HG03575 (cell line): ENCODE data around the gene EHBP1.

ENCODE experiments used
- ATAC-seq: cut with Tn5 transposase; IDR thresholded peaks from one replicate; pipeline ENCODE4 v1.9.1; 2021; ENCODE audit not compliant: unreplicated experiment, insufficient number of reproducible peaks, low FRiP score; ENCODE audit errors: extremely low read depth

EHBP1 gene

DNA sequence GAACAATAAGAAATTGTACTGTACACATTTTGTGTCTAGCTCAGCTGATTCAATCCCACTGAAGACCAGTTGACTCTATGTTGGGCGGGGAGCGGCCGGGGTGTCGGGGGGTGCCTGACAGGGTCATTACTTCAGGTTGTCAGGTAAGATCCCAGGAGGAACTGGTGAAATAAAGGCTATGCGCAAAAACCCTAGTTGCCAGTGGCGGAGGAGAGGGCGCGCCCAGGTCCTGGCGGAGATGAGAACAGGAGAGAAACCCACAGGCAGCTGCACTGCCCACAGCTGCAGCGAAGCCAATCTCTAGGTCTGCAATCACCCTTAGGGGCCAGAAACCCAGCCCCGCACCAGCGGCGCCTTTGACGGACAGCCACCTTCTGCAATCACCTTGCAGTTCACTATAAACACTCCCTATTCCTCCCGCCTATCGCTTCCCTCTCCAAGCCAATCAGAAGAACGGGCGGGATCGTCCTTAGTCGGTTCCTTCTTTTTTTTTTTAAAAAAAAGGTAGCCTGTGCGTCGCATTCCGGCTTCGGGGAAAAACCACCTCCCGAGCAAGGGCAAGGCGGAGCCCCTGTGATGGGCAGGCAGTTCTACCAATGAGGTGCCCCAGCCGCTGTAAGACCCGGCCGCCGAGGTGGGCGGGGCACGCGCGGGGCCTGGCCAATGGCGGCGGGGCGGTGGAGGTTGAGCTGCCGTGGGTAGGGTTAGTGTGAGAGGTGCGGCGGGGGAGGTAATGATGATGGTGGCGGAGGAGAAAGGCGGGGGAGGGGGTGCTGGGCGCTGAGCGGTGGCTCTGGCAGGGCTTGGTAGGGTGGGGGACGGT lies at the start of gene EHBP1:
EHBP1 (plus strand) TSS at position 707 of the 823 bp plus-strand sequence. CDS start 1,479 bp downstream, outside the sequence.
- peak; percentile 97 for ATAC-seq

DNA sequence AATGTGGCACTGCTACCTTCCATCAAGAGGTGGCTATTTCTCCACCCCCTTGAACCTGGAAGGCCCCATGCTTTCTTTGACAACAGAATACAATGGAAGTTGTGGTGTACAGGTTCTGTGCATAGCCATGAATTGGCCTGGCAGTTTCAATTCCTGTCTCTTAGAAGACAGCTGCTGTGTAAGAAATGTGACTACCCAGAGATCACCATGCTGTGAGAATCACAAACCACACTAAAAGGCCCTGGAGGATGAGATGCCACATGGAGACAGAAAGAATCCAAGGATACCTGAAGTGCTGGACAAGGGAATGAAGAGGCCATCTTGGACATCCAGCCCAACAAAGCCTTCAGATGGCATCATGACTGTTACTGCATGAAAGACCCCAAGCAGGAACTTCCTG lies 47.7 kb upstream of the EHBP1 start:
- ATAC-seq = no peak

DNA sequence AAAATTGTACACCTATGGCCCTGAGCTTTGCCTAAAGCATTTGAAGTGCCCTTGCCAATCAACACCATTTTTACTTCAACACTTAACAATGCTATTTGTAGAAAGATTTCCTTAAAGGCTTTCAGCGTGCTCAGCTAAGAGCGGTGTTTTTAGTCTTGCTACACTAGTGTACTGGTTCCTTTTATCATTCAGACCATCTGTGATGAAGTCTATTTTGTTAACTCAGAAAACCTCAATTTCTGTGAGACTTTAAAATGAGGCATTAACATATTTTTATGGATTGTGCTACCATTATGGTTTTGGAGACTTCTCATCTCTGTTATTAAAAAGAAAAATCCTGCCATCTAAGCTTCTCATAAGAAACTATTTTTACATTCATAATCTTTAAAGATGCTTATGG lies 46.6 kb upstream of the EHBP1 start:
- ATAC-seq = no peak

DNA sequence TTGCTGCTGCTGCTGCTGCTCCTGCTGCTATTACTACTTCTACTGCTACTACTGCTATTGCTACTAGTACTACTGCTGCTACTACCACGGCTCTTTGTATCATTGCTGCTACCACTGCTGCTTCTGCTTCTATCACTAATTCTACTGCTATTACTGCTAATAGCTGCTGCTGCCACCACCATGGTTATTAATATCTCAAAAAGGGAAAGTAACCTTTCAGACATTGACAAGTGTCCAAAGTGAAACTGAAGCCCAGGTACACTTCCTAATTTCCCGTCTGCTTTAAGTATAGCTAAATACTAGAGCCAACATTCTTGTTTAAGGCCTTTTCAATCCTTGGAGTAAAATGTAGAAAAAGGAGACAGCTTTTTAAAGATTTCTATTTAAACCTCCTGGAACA lies 45.4 kb upstream of the EHBP1 start:
- ATAC-seq = peak; percentile 46

DNA sequence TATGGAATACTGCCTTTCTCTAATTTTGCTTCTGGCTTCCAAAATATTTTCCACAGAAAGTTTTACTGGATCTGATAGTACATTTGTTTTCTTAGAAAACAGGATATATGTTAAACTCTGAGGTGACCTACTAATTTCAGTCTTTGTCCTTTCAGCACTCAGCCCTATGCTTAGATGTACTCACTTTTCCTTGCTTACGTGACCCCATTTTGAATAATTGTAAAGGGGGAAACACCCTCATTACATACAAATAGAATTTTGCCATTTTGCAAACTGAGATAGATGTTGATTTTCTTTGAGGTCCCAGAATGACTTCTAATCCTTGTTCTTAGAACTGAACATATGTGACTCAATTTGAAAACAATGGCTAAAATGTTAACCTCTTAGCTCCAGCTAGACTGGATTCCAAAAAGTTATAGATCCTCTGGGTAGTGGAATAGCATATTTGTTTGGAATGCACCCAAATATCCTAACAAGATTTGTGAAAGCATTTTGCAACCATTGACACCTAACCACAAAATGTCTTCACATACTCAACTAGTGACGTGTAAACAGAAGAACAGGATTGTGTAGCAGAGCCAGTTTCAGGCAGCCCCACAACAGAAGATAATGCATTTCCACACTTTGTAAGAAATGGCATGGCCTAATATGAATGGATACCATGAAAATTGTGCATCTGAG lies 44.8 kb upstream of the EHBP1 start:
- no peak for ATAC-seq

DNA sequence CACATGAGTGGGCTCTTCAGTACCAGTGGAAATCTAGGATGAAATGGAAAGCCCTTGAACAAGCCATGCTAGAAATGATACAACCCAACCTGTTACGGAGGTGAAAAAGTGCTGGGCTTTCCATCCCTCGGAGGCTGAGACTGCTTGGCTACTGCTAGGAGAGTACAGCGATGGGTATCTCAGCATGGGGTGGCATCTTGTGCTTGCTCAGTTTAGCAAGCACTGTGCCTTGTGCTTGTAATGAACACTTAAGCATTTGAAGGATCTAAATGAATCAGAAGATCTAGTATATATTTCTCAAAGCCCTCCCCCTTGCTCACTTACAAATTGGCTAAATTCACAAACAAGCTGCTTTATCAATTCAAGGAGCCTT lies 44.3 kb upstream of the EHBP1 start:
- ATAC-seq = no peak

DNA sequence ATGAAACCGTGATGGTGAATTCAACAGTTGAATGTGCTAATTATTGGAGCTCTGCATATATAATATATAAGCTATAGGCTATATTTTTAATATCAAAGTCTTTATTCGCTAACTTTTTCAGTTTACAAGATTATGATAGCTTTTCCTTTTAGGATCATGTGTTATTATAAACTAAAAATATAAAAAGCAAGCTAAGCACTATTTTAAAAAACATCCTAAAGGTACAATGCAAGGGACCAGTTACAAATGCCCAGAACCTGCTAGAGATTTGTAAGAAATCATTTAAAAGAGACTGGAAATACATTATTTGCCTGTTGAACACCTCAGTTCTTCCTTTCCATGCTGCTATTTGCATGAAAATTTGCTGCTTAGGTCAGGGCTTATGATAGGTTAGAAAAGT lies 43.4 kb upstream of the EHBP1 start:
- no peak for ATAC-seq

DNA sequence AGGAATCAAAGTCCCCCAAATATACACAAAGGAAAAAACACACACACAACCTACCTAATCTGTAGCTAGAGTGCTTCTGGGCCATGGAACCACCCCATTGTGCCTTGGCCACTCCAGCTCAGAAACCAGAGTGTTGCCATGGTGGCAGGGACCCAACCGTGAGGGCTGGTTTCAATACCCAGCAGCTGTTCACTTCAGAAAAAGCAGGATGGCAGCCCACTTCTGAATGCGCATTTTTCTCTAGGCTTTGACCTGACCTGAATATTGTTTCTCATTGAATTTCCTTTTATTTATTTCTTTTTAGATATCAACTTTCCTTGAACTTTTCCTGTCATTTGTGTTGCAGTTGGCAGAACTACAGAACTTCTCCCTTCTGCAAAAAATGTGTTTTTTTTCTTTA lies 43.0 kb upstream of the EHBP1 start:
- no peak for ATAC-seq

DNA sequence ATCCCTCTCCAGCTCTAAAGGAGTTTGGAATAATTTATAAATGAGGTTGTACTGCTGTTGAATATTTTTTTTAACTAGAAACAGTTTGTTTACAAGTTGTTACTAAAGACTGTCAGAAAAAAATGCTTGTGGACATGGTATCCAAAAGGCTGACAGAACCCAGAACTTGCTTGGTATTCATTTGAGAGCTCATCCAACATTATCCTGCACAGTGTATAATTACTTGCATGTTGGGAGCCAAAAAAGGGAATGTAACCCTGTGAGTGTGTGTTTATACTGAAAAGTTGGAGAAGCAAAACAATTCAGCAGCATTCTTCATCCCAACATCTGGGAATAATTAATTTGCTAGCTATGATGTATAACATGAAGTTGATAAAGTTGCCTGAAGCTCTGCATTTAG lies 42.1 kb upstream of the EHBP1 start:
- no peak for ATAC-seq

DNA sequence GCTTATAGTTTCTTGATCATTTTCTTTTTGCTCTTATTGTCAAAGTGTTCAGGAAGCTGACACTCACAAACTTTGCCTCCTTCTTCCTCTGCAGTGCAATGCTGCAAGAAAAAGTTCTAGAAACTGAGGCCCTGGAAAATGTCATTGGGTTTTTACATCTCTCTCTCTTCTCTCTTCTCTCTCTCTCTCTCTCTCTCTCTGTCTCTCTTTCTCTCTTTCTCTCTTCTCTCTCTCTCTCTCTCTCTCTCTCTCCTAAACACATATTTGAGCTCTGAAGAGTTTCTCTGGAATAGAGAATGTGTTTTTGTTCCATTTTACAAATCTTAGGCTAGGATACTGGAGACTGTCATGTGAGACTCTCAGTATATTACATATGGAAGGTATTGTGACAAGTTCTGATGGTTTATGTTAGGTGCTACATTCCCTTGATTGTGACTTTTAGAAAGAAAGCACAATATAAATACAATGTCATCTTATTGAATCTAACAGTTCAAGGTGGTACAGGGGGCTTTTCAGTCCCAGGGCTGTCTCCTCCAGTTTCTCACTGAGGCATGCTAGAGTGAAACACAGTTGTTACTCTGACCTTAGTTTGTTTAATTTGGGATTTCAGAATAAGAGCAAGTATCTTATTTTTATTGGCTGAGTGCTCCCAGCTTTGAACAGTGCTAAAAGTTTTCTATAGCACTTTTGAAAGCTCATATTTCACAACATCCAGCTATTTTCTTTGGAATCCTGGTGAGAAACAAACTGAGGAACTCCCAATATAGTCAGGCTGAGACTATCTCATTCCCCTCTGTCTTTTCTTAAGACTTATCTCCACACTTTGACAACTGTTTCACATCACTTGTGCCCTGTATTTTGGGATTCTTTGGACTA lies 41.4 kb upstream of the EHBP1 start:
- ATAC-seq = no peak

DNA sequence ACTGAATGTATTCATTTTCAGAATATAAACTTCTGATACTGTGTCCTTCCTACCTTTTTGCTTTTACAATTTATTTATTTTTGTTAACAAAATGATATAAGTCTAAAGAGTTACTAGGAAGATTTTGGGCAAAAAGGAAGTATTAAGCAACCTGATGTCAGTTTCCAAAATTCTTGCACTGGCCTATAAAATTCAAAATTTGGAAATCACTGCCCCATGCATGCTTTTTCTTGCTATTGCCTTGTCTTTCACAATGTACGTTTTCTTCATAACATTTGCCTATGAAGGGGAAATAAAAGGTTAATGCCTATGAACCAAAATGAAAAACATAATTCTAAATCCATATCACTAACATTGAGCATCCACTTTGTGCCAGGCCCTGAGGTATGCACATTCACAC lies 40.1 kb upstream of the EHBP1 start:
- no peak for ATAC-seq

DNA sequence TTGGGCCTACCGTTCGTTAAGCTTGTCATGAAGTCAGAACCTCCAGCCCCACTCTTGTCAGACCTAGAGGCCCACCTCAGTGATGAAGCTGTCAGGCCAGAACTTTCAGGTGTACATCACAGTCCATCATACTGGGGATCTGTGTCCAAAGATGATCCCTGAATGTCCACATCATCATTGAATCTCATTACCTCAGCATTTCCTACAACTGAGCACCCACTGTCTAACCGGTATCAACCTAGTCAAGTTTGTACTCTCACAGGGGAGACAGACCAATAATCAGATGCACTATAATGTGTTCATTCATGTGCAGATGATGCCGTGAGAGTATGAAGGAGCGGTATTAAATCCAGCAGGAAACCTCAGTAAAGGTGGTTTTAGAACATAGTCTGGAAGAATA lies 36.3 kb upstream of the EHBP1 start:
- ATAC-seq = no peak

DNA sequence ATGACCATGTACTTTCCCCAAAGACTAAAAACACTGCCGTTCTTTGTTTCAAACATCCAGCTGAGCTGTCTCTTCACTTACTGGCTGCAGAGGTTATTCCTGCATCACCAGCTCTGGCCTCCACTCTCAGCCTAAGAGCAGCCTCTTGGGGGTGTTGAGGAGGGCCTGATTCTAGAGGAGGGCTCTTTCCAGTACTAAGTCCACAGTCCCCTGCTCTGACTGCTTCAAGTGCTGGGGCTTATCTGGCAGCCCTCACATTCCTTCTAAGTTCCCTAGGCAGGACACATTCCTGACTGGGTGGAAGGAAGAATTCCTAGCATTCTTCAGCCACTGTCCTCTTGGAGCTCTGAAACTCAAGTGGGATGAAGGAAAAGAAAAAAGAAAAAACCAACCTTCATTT lies 32.9 kb upstream of the EHBP1 start:
- no peak for ATAC-seq

DNA sequence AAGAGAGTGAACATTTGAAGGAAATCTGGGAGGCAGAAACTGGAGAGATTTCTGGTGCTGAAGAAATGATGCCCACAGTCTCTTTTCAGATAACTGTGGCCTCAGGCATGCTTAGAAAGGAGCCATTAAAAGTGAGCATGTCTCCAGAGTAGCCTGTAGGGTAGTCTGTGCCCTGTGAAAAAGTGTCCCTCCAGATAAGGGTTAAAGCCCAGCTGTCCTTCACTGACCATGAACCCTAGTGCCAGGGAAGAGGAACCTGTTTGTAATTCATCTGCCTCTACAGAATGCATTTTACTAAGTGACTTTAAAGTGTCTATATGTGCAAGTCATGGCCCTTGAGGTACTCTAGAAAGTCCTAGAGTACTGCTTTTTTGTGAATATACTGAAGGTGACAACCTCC lies 30.5 kb upstream of the EHBP1 start:
- ATAC-seq = no peak

DNA sequence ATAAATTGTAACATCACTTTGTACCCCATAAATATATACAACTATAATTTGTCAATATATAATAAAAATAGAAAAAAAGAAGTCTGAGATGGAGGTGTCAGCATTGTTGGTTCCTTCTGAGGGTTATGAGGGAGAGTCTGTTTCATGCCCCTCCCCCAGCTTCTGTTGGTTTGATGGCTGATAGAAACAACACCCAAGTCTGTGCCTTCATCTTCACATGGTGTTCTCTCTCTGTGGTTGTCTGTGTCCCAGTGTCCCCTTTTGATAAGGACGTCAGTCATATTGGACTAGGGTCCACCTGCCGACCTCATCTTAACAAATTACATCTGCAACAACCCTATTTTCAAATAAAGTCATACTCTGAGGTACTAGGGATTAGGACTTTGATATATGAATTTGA lies 20.3 kb upstream of the EHBP1 start:
- no peak for ATAC-seq

DNA sequence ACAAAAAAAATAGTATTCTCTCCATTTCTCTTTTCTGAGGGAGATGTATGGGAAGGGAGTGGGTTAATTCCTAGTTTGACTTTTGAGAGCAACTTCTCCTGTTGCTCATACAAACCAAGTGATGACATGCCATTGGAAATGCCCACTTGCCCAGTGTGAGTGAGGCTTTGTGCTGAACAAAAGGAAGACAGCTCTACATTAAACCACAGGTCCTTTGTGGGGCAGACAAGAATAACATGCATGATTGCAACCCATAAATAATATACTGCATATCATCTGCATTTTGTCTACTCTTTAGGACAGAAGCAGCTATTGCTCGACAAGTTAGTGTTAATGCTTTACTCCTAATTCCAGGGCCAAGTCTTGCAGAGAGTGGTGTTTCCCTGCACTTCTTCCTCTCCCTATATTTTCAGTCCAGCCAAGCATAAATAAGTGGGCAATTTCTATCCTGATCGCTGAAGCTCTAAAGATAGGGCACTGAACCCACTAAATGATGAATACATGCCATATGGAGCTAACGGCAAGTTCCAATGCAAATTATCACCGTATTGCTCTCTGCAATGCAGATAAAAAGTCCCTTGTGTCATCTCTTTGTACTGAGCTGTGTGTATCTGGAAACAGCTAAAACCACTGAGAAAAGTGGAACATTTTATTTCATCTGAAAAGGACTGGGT lies 19.4 kb upstream of the EHBP1 start:
- no peak for ATAC-seq

DNA sequence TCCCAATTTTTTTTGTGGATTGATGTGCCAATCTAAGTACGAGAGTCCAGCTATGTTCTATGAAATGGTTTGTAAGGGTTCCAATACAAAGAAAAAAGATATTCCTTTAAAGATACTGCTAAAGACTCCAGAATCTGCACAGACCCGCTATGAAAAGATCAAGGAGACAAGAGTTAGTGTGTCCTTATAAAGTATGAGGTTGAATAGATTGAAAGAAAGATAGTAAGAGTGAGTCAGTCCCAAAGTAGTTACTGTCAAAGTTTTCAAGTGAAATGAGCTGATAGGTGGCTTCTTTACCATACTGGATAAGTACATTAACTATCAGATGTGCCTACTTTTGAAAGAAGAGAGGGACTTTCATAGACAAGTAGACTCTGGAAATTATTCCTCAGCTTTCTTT lies 17.9 kb upstream of the EHBP1 start:
- ATAC-seq = no peak

DNA sequence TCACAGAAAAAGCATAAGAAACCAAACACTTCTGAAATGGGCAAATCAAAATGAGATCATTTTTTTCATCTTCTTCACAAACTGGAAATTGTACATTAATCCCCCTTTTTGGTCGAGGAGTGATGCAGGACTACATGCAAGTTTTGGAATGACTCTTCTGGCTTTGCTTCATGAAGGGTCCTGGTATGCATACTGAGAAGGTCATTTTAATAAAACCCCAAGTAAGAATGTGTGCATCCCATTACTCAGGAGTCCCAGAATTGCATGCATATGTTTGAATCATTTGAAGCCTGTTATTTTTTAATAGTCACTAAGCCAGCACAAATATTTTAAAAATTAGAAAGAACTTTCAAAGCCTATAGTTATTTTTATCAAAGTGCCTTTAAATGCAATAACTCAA lies 16.7 kb upstream of the EHBP1 start:
- no peak for ATAC-seq

DNA sequence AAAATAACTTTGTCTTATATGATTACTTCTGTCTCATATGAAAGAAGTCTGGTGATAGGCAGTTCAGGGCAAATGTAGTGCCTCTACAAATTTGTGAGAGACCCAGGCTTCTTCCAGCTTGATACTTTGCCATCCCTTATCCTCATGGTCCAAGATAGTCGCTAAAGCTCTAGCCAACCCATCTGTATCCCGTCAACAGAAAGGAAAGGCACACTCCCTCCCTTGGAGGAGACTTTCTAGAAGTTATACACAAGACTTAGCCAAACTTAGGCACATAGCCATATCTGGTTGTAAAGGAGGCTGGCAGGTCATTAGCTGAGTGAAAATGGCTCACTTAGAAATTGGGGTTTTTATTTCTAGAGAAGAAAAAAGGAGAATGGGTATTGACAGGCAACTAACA lies 14.3 kb upstream of the EHBP1 start:
- no peak for ATAC-seq
